ENCODE results near the gene OR3A3.
"Not testable (repeated sequence)": the region's sequence is repeated elsewhere in the genome, so short reads cannot be mapped to it uniquely, and the experiment has no call there.

OR3A3 gene

DNA sequence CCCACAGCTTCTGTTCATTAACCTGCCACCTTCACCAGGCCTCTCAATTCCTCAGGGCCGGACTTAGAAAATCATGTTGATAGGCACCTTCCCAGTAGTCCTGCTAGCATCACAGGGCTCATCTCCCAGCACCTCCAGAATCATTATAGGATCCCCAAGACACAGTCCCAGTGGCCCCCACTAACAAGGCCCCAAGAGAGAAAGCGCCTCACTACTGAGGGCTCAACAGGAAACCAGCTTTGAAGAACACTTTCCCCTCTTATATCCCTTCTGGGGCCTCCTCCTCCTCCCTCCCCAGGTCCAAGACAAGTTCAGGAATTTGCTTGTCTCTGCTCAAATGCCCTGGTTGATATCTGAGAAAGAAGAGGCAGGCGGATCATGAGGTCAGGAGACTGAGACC, at the start of gene OR3A3:
OR3A3 (plus strand) TSS at position 301 of the 400 bp plus-strand sequence.
- DNase-seq = no peak

DNA sequence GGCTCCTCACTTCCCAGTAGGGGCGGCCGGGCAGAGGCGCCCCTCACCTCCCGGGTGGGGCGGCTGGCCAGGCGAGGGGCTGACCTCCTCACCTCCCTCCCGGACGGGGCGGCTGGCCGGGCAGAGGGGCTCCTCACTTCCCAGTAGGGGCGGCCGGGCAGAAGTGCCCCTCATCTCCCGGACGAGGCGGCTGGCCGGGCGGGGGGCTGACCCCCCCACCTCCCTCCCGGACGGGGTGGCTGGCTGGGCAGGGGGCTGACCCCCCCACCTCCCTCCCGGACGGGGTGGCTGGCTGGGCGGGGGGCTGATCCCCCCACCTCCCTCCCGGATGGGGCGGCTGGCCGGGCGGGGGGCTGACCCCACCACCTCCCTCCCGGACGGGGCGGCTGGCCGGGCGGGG, 40.0 kb upstream of the OR3A3 start:
- not testable (repeated sequence) for DNase-seq

- no peak for DNase-seq
Measured at GRCh38 chr17:3378321-3378720, 32.8 kb upstream of the OR3A3 start.

GRCh38 chr17:3381957-3382356, 29.2 kb upstream of the OR3A3 start:
- no peak for DNase-seq

GRCh38 chr17:3385869-3386816, 25.0 kb upstream of the OR3A3 start, which contains the start of gene OR3A2:
Gene OR3A2 (minus strand): TSS chr17:3386308.
- no peak for DNase-seq

DNA sequence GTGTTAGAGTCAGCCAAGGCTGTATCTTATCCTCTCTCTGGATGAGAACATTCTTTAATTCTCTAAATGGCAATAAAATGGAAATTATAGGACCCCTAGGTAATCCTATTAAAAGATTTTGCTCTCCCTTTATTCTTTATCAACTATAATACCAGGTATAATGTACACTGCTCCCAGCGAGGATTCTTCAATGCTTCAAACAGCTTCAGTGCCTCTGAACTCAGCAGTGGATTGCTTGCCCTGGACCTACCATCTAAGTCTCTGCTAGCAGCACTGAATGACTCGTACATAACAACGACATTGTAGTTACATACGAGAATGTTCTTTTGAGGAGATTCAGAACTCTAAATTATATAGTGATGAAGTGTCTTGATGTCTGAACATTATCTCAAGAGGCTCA, 21.4 kb upstream of the OR3A3 start:
- no peak for DNase-seq

DNA sequence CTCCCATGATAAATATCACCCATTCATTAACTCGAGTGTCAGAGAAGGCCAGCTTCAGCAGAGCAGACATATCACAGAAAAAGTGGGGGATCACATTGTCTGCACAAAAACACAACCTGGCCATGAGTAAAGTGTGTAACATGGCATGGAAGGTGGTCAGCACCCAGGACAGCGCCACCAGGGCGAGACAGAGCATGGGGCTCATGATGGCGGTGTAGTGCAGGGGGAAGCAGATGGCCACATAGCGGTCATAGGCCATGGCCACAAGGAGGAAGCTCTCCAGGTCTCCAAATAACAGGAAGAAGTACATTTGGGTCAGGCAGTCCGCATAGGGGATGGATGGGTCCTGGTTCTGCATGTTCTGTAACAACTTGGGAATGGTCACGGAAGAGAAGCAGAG, 13.4 kb upstream of the OR3A3 start:
- not testable (repeated sequence) for DNase-seq

- no peak for DNase-seq
Measured at GRCh38 chr17:3398310-3398709, 12.9 kb upstream of the OR3A3 start, which contains the start of gene OR1E1. Gene OR1E1 (minus strand): TSS chr17:3398410. CDS start chr17:3398410, 0 bp downstream.

DNA sequence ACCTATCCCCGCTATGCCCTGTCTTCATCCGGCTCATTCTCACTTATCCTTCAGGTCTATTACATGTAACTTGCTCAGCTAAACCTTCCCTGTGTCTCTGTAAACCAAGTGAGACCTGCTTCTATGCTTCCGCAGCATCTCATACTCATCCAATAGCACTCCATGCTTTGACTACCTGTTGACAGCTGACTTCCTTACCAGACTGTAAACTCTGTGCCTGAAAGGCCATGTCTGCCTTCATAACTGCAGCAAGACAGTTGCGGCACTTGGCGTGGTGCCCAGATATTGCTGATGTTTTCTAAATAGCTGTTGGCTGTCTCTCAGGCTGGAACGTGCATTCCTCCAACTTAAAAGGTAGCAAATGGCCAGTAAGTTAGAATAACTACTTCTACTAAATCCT, 11.1 kb upstream of the OR3A3 start:
- DNase-seq = no peak

DNA sequence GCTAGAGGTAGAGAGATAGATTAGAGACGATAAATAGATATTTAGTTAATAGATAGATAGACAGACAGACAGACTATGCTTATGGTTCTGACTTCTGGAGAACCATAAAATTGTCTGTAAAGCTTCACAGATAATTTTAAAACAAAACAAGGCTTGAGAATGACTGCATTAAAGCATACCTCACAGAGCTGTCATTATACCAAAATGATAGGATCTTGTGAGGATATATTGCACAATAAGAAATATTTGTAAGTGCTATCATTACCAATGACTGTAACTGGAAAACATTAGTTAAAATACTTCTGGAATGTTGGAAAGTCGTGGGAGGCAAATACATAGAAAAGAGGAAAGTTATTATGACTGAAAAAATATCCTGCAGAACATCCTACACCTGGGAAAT, 9.4 kb upstream of the OR3A3 start:
- DNase-seq = no peak

GRCh38 chr17:3403856-3404255, 7.3 kb upstream of the OR3A3 start:
- DNase-seq = not testable (repeated sequence)

DNA sequence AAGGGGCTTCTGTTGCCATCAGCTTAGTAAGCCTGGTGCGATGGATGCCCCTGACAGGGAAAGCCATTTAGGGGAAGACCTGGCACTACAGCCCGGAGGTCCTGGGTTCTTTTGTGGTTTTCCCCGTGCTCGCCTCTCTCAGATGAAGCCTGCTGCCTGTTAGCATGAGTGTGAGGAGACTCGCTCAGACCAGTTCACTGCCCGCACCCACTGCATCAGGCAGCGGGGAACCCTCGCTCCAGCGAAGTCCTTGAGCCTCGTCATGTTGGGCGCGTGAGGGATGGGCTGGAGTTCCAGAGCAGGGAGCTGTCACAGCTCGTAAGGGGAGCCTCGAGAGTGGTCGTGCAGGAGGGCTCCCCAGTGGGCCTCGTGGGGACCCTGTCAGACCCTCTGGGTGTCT, 1.0 kb downstream of the OR3A3 start:
- DNase-seq = not testable (repeated sequence)

DNA sequence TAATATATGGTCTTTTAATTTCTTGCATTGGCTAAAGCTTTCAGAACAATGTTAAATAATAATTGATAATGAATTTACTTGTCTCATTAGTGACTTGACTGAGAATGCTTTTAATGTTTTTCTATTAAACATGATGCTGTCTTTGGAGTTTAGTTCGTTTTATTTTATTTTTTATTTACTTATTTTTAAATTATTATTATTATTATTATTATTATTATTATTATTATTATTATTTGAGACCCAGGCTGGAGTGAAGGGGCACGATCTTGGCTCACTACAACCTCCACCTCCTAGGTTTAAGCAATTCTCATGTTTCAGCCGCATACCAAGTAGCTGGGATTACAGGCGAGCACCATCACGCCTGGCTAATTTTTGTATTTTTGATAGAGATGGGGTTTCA, 4.4 kb downstream of the OR3A3 start:
- DNase-seq = no peak

GRCh38 chr17:3418222-3418621, 7.1 kb downstream of the OR3A3 start:
- no peak for DNase-seq

GRCh38 chr17:3433215-3433614, 22.0 kb downstream of the OR3A3 start:
- DNase-seq = not testable (repeated sequence)

- DNase-seq = no peak
Measured at GRCh38 chr17:3433741-3434140, 22.6 kb downstream of the OR3A3 start, which contains the start of gene OR1E2. Gene OR1E2 (minus strand): TSS chr17:3433841. CDS start chr17:3433841, 0 bp downstream.

DNA sequence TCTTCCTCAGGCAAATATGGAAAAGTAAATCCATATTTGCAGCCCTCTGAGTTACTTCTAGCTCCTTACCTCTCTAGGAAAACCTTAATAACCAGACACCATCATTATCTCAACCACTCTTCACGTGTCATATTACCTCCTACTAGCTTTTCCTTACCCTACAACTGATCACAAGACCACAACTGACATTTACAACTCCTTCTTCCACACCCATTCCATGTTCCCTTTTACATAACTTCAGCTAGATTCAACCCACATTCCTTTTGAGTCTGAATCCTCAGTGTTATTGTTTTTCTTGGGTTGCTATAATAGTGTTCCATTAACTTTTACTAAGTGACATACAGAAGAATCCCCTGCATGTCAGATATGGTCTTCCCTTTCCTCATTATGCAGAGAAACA, 27.2 kb downstream of the OR3A3 start:
- no peak for DNase-seq

GRCh38 chr17:3440451-3440850, 29.3 kb downstream of the OR3A3 start:
- no peak for DNase-seq

DNA sequence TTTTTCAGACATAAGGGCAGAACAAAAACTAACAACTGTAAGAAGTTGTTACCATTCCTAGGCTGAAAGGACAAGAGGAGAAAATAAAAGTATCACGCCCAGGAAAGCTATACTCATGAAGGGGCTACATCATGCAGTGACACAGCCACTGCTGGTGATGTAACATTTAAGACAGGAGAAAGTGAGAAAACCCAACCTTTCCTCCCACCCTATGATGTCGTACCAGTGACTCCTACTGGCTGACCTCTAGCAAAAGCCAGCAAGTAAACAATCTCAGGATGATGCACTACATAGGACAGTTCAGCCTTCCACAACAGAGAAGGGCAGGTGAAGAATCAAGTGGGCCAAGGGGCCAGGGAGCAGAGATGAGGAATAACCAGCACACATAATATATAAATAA, 36.5 kb downstream of the OR3A3 start:
- no peak for DNase-seq

DNA sequence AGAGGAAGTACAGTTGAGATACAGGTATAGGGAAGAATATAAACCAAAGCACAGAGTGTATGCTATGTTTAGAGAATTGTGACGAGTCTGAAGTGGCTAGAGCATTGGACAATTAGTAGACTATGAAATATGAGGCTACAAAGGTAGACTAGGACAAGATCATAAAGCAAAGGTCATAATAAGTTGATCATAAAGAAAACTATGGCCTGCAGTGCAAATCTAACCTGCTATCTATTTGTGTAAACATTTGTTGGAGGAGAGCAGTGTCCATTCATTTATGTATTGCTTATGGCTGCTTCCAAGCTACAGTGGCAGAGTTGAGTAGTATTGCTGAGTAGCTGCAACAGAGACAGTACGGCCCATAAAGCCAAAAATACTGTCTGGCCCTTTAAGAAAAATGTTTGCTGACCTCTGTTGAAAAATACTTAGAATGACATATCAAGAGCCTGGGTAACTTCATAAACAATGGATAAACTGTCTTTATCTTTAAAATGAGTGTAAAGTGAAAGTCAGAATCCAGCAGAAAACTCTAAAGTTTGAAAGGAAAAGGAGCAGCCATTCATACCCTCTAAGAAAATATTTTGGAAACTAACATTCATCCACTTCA, 37.0 kb downstream of the OR3A3 start:
- no peak for DNase-seq

DNA sequence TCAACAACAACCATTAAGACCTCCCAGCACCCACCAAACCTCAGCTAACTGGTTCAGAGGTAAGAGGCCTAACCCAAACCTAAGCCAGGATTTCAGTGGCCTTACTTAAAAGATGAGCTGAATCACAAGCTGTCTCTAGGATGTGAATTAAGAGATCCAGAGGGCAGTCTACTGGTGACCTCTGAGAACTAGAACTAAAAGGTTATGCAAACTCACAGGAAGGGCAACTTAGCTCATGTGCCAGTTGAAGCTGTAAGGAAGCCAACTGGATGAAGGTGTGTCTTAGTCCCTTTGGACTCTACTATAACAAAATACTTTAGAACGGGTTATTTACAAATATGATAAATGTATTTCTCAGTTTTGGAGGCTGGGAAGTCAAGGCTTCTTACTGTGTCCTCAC, 55.2 kb downstream of the OR3A3 start:
- not testable (repeated sequence) for DNase-seq

GRCh38 chr17:3469529-3469928, 58.4 kb downstream of the OR3A3 start:
- no peak for DNase-seq

- no peak for DNase-seq
Measured at GRCh38 chr17:3471599-3471998, 60.4 kb downstream of the OR3A3 start, which contains the start of gene SPATA22. Gene SPATA22 (minus strand): TSS chr17:3471819. CDS start chr17:3469325, 2,494 bp downstream.

- DNase-seq = no peak
Measured at GRCh38 chr17:3472137-3472536, 61.0 kb downstream of the OR3A3 start.
